Liver (tissue), 9 donors: ENCODE measurements around the gene TXNDC12. TPM values are rescaled to one million over a fixed set of nuclear protein-coding genes. Genes with fewer than 3 reads are reported as not detected.

Source experiments
- DNase-seq: peaks from one replicate; pipeline ENCODE4 v3.0.0-alpha.2; 2017; ENCODE audit warnings: low spot score
- H3K27ac ChIP-seq, 2 donors: one replicate each; pipeline ENCODE4 v1.7.0; 2013; ENCODE audit warnings: inconsistent platforms in 2 of 2, low read length in 2 of 2, control low read depth in 1 of 2, low read depth in 1 of 2, mild to moderate bottlenecking in 1 of 2
- H3K27me3 ChIP-seq, 4 donors: one replicate each; pipeline versions ENCODE4 v1.6.1 to v1.7.0; 2013; ENCODE audit warnings: low read length in 3 of 4, inconsistent platforms in 1 of 4, mild to moderate bottlenecking in 1 of 4, moderate library complexity in 1 of 4; ENCODE audit not compliant: control insufficient read depth in 4 of 4, insufficient read depth in 4 of 4
- H3K36me3 ChIP-seq, 4 donors: one replicate each; pipeline versions ENCODE4 v1.6.1 to v1.7.0; 2013; ENCODE audit warnings: low read length in 3 of 4, mild to moderate bottlenecking in 3 of 4, low read depth in 1 of 4, moderate library complexity in 1 of 4; ENCODE audit not compliant: control insufficient read depth in 4 of 4, insufficient read depth in 3 of 4
- H3K4me1 ChIP-seq, 4 donors: one replicate each; pipeline versions ENCODE4 v1.6.1 to v1.7.0; 2013; ENCODE audit warnings: low read length in 3 of 4, mild to moderate bottlenecking in 3 of 4, moderate library complexity in 1 of 4; ENCODE audit not compliant: control insufficient read depth in 4 of 4, insufficient read depth in 4 of 4
- H3K4me3 ChIP-seq, 3 donors: one replicate each; pipeline versions ENCODE4 v1.6.1 to v1.7.0; 2013; ENCODE audit warnings: low read length in 3 of 3, control low read depth in 1 of 3, low read depth in 1 of 3, mild to moderate bottlenecking in 1 of 3
- H3K9ac ChIP-seq, 2 donors: one replicate each; pipeline ENCODE4 v1.7.0; 2013; ENCODE audit warnings: low read length in 2 of 2, mild to moderate bottlenecking in 2 of 2, moderate library complexity in 2 of 2, control low read depth in 1 of 2, low read depth in 1 of 2
- H3K9me3 ChIP-seq, 4 donors: one replicate each; pipeline versions ENCODE4 v1.6.1 to v1.7.0; 2013; ENCODE audit warnings: low read length in 3 of 4; ENCODE audit not compliant: control insufficient read depth in 4 of 4
- ATF3 ChIP-seq: IDR thresholded peaks from 2 replicates; pipeline ENCODE4 v1.6.1; 2016; ENCODE audit warnings: antibody characterized with exemption
- CTCF ChIP-seq: fragments of 150-350 bp; IDR thresholded peaks from 2 replicates; pipeline ENCODE4 v1.5.1; 2017; ENCODE audit warnings: improper control_type of control experiment, low read depth, low read length; ENCODE audit not compliant: missing input control
- EGR1 ChIP-seq, 2 donors: IDR thresholded peaks; 2 replicates each; pipeline ENCODE4 v1.6.1; 2016 to 2018; ENCODE audit warnings: antibody characterized with exemption in 2 of 2, low read depth in 2 of 2
- FOXA1 ChIP-seq: IDR thresholded peaks from 2 replicates; pipeline ENCODE4 v1.6.1; 2016; ENCODE audit warnings: antibody characterized with exemption
- FOXA2 ChIP-seq: IDR thresholded peaks from 2 replicates; pipeline ENCODE4 v1.6.1; 2016; ENCODE audit warnings: antibody characterized with exemption
- GABPA ChIP-seq, 2 donors: IDR thresholded peaks in 1 of 2; conservative IDR thresholded peaks in 1 of 2; 2 replicates each; pipeline ENCODE4 v1.6.1; 2016; ENCODE audit warnings: antibody characterized with exemption in 2 of 2, mild to moderate bottlenecking in 1 of 2, moderate library complexity in 1 of 2
- HNF4A ChIP-seq, 2 donors: conservative IDR thresholded peaks; 2 replicates each; pipeline ENCODE4 v1.6.1; 2016; ENCODE audit warnings: antibody characterized with exemption in 2 of 2, mild to moderate bottlenecking in 2 of 2
- HNF4G ChIP-seq: IDR thresholded peaks from 2 replicates; pipeline ENCODE4 v1.6.1; 2016; ENCODE audit warnings: antibody characterized with exemption
- JUND ChIP-seq, 2 donors: IDR thresholded peaks; 2 replicates each; pipeline ENCODE4 v1.6.1; 2016; ENCODE audit warnings: antibody characterized with exemption in 2 of 2
- MAX ChIP-seq: IDR thresholded peaks from 2 replicates; pipeline ENCODE4 v1.6.1; 2016; ENCODE audit warnings: antibody characterized with exemption
- NR2F2 ChIP-seq: IDR thresholded peaks from 2 replicates; pipeline ENCODE4 v1.6.1; 2016; ENCODE audit warnings: antibody characterized with exemption
- RAD21 ChIP-seq, 2 donors: IDR thresholded peaks; 2 replicates each; pipeline ENCODE4 v1.6.1; 2016; ENCODE audit warnings: antibody characterized with exemption in 2 of 2, mild to moderate bottlenecking in 2 of 2
- RXRA ChIP-seq, 2 donors: IDR thresholded peaks; 2 replicates each; pipeline ENCODE4 v1.6.1; 2017 to 2018; ENCODE audit warnings: antibody characterized with exemption in 2 of 2, mild to moderate bottlenecking in 1 of 2
- SP1 ChIP-seq: IDR thresholded peaks from 2 replicates; pipeline ENCODE4 v1.6.1; 2018; ENCODE audit warnings: antibody characterized with exemption, mild to moderate bottlenecking
- TAF1 ChIP-seq: conservative IDR thresholded peaks from 2 replicates; pipeline ENCODE4 v1.6.1; 2016; ENCODE audit warnings: antibody characterized with exemption, mild to moderate bottlenecking
- YY1 ChIP-seq: IDR thresholded peaks from 2 replicates; pipeline ENCODE4 v1.6.1; 2016; ENCODE audit warnings: antibody characterized with exemption, mild to moderate bottlenecking
- ZBTB33 ChIP-seq: IDR thresholded peaks from 2 replicates; pipeline ENCODE4 v1.6.1; 2016; ENCODE audit warnings: antibody characterized with exemption
- WGBS: extraction: QIAGEN DNeasy Blood & Tissue Kit; methylation state at CpG from one replicate; pipeline ENCODE4 v1.1.7; 2013; 5-methylcytosine and 5-hydroxymethylcytosine counted together
- polyA plus RNA-seq, 2 donors: library from polyadenylated mRNA; stranded (reverse) in 1 of 2; unstranded in 1 of 2; fragments of 200-250 nt in 1 of 2; fragments of >200 nt in 1 of 2; fragmentation: Nextera tagmentation in 1 of 2; extraction: Ambion mirVana in 1 of 2; gene quantifications; one replicate each; pipeline versions ENCODE4 v1.2.1 to v1.2.3, GENCODE V29; 2013 to 2015
- total RNA-seq, 2 donors: library from RNA; depleted of rRNA; stranded (reverse); fragments of >200 nt; gene quantifications; one replicate each; pipeline ENCODE4 v1.2.3, GENCODE V29; 2014
- TF ChIP-seq, protein P1 (sequence below): IDR thresholded peaks from 2 replicates; pipeline ENCODE4 v1.6.1; 2016; ENCODE audit warnings: antibody characterized with exemption, mild to moderate bottlenecking
- donor health status: healthy.
- donor health status: healthy.
- donor health status: healthy.
- donor health status: healthy.
- donor health status: healthy.

TXNDC12 gene
- total and polyA plus RNA-seq, 4 donors, result 17.5 to 35.8 (median 20.7) TPM

GRCh38 chr1:52063192-52063591 lies 8.2 kb upstream of the TXNDC12 start:
- TF ChIP-seq, protein P1, sequence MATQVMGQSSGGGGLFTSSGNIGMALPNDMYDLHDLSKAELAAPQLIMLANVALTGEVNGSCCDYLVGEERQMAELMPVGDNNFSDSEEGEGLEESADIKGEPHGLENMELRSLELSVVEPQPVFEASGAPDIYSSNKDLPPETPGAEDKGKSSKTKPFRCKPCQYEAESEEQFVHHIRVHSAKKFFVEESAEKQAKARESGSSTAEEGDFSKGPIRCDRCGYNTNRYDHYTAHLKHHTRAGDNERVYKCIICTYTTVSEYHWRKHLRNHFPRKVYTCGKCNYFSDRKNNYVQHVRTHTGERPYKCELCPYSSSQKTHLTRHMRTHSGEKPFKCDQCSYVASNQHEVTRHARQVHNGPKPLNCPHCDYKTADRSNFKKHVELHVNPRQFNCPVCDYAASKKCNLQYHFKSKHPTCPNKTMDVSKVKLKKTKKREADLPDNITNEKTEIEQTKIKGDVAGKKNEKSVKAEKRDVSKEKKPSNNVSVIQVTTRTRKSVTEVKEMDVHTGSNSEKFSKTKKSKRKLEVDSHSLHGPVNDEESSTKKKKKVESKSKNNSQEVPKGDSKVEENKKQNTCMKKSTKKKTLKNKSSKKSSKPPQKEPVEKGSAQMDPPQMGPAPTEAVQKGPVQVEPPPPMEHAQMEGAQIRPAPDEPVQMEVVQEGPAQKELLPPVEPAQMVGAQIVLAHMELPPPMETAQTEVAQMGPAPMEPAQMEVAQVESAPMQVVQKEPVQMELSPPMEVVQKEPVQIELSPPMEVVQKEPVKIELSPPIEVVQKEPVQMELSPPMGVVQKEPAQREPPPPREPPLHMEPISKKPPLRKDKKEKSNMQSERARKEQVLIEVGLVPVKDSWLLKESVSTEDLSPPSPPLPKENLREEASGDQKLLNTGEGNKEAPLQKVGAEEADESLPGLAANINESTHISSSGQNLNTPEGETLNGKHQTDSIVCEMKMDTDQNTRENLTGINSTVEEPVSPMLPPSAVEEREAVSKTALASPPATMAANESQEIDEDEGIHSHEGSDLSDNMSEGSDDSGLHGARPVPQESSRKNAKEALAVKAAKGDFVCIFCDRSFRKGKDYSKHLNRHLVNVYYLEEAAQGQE, result no peak
- no peak for TF ChIP-seq SP1
- no peak for TF ChIP-seq NR2F2
- no peak for TF ChIP-seq RAD21 (IDR thresholded peaks at IDR 0.05)
- TF ChIP-seq FOXA2, result no peak
- TF ChIP-seq YY1, result no peak
- TF ChIP-seq HNF4G, result no peak
- TF ChIP-seq ATF3, result no peak
- no peak for TF ChIP-seq HNF4A (conservative IDR thresholded peaks at IDR 0.05)
- no peak for TF ChIP-seq TAF1
- TF ChIP-seq ZBTB33, result no peak
- TF ChIP-seq JUND (IDR thresholded peaks at IDR 0.05), result no peak
- TF ChIP-seq FOXA1, result no peak
- TF ChIP-seq RXRA (IDR thresholded peaks at IDR 0.05), result no peak
- no peak overlapping the region for H3K4me3 ChIP-seq
- peaks cover 11 to 45% (median 33%) of the 10 kb centered on the region in 4 donors for H3K36me3 ChIP-seq

DNA sequence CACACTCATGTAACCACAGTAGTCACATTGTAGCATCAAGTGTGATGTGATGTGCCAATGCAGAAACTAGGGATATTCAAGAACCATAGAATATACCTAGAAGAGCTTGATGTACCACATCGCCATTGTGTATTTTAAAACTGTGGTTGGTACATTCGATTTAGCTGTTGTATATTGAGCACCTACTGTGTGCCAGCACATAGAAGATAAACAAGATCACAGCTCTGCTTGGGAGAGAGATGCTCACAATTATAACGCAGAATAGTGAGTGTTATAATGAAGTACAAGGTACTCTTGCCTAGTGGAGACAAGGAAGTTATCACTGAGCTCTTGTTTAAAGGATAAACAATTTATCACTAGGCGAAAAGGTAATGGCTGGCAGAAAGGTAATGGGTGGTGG lies 5.8 kb upstream of the TXNDC12 start:
- Histone ChIP-seq H3K4me3 (no peak overlapping the region), H3K9me3 (no peaks in the 10 kb centered on the region), H3K9ac (no peak overlapping the region), H3K4me1 (peaks cover 0 to 16% (median 12%) of the 10 kb centered on the region in 4 donors), H3K27me3 (no peaks in the 10 kb centered on the region), H3K27ac (no peak overlapping the region), H3K36me3 (peaks cover 4 to 31% (median 24%) of the 10 kb centered on the region in 4 donors)
- no peak for DNase-seq
- 97% methylated on average over 4 of the region's 4 CpGs for WGBS
- no peak for TF ChIP-seq TAF1
- TF ChIP-seq ZBTB33, result no peak
- TF ChIP-seq NR2F2, result no peak
- TF ChIP-seq FOXA2, result no peak
- TF ChIP-seq CTCF, result no peak
- TF ChIP-seq HNF4A (conservative IDR thresholded peaks at IDR 0.05), result no peak
- no peak for TF ChIP-seq EGR1 (IDR thresholded peaks at IDR 0.05; ENCODE audit: low read depth in 2 of 2)
- no peak for TF ChIP-seq RAD21 (IDR thresholded peaks at IDR 0.05)
- no peak for TF ChIP-seq FOXA1
- no peak for TF ChIP-seq HNF4G
- no peak for TF ChIP-seq GABPA (IDR thresholded peaks at IDR 0.05 in 1 of 2, conservative IDR thresholded peaks at IDR 0.05 in 1 of 2)
- TF ChIP-seq, protein P1, result no peak
- TF ChIP-seq MAX, result no peak
- no peak for TF ChIP-seq SP1
- TF ChIP-seq ATF3, result no peak
- no peak for TF ChIP-seq RXRA (IDR thresholded peaks at IDR 0.05)

More at GRCh38 chr1:52063192-52063591, 8.2 kb upstream of the TXNDC12 start:
- no peak overlapping the region for H3K27ac ChIP-seq
- no peak for DNase-seq
- no peaks in the 10 kb centered on the region for H3K9me3 ChIP-seq
- no peaks in the 10 kb centered on the region for H3K27me3 ChIP-seq
- 98% methylated on average over 2 of the region's 2 CpGs for WGBS
- H3K4me1 ChIP-seq, result no peaks in the 10 kb centered on the region
- H3K9ac ChIP-seq, result no peak overlapping the region
